HG02870 (cell line): ENCODE data around the gene BCL3.
A peak's percentile ranks its signal among the peaks of the same experiment; 100 is the strongest.
"Not testable (repeated sequence)": the region's sequence is repeated elsewhere in the genome, so short reads cannot be mapped to it uniquely, and the experiment has no call there.

ENCODE experiments used
- ATAC-seq: cut with Tn5 transposase; IDR thresholded peaks from one replicate; pipeline ENCODE4 v1.9.1; 2021; ENCODE audit warnings: mild to moderate bottlenecking, moderate library complexity; ENCODE audit not compliant: unreplicated experiment

The BCL3 gene

GRCh38 chr19:44757057-44757734, 8.7 kb downstream of the BCL3 start:
- ATAC-seq = no peak

DNA sequence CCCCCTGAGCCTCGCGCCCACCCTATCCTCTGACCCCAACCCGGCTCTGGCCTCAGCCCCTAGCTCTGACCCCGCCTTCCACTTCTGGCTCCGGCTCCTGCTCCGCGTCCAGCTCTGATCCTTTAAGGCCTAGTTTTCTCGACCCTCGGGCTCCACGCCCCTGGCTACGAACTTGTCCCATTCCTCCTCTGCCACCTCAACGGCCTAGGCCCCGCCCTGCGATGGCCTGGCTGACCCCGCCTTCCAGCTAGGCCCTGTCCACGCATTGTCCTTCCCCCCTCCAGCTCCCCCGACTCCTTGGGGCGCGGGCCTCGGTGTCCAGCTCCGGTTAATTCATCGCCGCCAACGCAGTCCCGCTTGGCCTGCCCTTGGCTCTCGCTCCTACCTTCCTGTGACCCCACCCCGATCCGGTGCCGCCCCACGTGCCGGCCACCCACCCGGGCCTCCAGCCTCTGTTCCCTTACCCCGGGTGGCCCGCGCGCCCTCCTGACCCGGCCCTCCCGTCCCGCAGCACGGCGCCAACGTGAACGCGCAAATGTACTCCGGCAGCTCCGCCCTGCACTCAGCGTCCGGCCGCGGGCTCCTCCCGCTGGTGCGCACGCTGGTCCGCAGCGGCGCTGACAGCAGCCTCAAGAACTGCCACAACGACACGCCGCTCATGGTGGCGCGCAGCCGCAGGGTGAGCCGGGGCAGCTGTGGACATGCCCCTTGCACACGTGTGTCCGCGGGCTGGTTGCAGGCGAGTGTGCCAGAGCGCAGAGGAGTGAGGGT, 9.4 kb downstream of the BCL3 start:
- ATAC-seq = no peak

GRCh38 chr19:44758596-44758995, 10.1 kb downstream of the BCL3 start:
- ATAC-seq = no peak

DNA sequence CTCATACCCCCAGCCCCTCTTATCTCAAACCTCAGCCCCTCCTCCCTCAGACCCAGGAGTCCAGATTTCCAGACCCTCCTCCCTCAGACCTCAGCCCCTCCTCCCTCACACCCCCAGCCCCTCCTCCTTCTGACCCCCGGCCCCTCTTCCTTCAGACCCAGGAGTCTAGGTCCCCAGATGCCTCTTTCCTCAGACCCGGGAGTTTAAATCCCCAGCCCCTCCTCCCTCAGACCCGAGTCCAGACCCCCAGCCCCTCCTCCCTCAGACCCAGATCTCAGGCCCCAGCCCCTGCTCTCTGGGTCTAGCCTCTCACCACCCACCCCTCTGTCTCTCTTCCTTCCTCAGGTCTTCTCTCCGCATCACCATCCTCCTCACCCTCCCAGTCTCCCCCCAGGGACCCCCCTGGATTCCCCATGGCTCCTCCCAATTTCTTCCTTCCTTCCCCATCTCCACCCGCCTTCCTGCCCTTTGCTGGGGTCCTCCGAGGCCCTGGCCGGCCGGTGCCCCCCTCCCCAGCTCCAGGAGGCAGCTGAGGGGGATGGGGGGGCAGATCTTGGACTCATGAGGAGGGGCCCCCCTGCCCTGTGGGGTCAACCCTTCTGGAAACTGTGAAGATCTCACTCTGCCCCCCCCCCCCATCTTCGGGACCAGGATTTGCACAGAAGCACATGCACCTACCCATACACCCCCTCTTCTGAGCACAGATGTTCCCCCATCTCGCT, 10.7 kb downstream of the BCL3 start:
- ATAC-seq = no peak

DNA sequence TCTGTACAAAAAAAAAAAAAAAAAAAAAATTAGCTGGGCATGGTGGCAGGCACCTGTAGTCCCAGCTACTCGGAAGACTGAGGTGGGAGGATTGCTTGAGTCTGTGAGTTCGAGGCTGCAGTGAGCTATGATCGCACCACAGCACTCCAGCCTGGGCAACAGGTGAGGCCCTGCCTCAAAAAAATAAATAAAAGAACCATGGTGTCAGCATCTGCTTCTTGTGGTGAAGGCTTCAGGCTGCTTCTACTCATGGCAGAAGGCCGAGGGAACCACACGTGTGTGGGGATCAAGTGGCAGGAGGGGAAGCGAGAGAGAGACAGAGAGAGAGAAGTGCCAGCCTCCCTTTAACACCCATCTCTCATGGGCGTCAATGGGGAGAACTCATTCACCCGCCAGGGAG, 13.5 kb downstream of the BCL3 start:
- ATAC-seq = no peak

DNA sequence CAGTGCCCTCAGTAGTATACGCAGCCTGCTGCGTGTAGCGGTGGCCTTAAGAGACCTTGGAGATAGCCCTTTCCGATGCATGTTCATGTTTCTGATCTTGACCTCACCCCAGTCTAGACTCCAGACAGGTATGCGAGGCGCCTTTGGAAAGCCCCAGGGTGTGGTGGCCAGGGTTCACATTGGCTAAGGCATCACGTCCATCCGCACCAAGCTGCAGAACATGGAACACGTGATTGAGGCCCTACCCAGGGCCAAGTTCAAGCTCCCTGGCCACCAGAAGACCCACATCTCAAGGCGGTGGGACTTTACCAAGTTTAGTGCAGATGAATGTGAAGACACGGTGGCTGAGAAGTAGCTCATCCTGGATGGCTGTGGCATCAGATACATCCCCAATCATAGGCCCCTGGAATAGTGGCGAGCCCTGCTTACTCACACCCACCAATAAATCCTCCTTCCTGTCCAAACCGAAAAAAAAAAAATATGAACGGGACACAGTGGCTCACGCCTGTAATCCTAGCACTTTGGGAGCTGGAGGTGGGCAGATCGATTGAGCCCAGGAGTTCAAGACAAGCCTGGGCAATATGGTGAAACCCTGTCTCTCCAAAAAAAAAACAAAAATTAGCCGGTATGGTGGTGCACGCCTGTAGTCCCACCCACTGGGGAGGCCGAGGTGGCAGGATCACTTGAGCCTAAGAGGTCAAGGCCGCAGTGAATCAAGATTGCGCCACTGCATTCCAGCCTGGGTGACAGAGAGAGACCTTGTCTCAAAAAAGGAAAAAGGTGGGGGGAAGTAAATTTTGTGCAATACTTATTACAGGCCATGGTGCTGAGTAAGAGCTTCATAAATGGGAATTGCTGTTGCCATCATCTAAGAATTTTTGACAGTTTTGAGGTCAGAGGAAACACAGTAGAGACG, 16.8 kb downstream of the BCL3 start:
- ATAC-seq = no peak

GRCh38 chr19:44765949-44766335, 17.4 kb downstream of the BCL3 start:
- ATAC-seq = no peak

DNA sequence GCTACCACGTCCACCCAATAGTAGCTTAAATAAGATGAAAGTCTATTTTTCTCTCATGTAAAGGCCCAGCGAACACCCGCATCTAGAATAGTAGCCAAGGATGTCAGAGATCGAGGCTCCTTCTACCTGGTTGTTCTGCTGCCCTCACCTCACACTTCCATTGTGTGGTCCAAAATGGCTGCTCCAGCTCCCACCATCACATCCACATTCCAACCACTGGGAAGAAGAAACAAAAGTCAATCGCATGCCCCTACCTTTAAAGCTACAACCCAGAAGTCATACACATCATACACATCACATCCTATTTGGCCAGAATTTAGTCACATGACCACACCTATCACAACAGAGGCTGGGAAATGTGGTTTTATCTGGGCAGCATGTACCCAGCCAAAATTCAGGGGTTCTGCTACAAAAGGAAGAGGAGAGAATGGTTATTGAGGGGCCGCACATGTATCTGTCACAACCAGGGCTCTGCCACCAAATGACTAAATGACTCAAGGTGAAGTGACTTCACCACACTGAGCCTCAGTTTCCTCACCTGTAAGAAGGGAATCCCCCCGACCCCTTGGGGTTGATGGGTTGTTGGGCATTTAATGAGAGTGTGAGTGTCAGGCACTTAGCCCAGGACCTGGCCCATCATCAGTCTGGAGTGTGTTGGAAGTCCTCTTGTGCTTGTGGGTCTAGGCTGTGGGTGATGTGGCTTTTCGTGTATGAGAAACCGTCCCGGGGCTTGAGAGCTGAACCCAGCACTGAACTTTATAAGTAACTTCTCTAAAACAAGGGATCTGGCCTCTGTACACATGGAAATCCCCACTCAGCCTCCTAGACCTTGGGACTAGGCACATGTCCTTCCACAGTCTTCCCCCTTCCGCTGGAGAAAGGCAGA, 19.0 kb downstream of the BCL3 start:
- ATAC-seq = no peak

GRCh38 chr19:44770550-44771257, 22.2 kb downstream of the BCL3 start:
- ATAC-seq = peak; percentile 94

GRCh38 chr19:44772144-44772543, 23.6 kb downstream of the BCL3 start:
- not testable (repeated sequence) for ATAC-seq

DNA sequence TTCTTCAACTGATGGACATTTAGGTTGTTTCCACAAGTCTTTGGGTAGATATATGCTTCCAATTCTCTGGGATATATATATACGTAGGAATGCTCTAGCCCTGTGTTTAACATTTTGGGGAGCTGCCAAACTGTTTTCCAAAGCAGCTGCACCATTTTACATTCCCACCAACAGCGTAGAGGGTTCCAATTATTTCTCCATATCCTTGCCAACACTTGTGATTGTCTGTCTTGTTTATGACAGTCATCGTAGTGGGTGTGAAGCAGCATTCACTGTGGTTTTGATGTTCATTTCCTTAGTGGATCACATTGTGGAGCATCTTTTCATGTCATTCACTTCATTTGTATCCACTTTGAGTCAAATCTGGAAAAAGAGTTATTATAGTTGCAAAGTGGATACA, 24.5 kb downstream of the BCL3 start:
- no peak for ATAC-seq

DNA sequence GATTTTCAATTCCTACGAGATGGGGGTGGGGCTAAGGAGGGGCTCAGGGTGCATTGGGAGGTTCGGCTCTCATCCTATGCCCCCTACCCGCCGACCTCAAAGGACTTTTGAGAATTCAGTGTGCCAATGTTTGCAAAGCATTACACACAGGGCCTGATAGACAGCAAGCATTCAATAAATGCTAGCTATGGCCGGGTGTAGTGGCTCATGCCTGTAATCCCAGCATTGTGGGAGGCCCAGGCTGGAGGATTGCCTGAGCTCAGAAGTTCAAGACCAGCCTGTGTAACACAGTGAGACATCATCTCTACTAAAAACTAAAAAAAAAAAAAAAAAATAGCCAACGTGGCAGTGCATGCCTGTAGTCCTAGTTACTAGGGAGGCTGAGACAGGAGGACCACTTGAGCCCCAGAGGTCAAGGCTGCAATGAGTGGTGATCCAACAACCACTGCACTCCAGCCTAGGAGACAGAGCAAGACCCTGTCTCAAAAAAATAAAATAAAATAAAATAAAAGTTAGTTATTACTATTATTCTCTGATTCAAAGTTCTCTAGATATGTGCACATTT, 27.2 kb downstream of the BCL3 start:
- ATAC-seq = no peak

GRCh38 chr19:44776402-44777096, 28.0 kb downstream of the BCL3 start:
- no peak for ATAC-seq

GRCh38 chr19:44777715-44778347, 29.3 kb downstream of the BCL3 start, which contains the start of gene CBLC:
Gene CBLC, plus strand, starts transcription at chr19:44777890. Its CDS starts 42 bp downstream, at chr19:44777932.
- ATAC-seq = no peak

GRCh38 chr19:44779150-44779549, 30.6 kb downstream of the BCL3 start:
- no peak for ATAC-seq

- ATAC-seq = not testable (repeated sequence)
Observed at GRCh38 chr19:44781694-44782093, 33.2 kb downstream of the BCL3 start.

DNA sequence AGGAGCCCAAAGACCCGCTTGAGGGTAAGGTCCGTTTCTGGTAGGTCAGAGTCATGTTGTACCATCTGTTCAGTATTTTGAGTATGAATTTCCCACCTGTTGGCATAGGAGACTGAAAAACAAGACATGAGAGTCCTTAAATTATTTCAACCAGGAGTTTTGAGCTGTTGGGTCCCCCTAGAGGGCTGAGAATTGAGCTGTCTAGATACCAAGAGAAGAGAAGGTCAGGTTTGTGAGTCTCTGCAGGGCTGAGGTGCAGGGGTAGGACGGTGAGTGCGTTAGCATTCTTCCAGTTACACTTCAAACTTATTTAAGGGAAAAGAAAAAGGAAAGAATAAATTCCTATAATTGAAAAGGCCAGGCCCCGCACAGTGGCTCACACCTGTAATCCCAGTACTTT, 34.2 kb downstream of the BCL3 start:
- ATAC-seq = no peak

DNA sequence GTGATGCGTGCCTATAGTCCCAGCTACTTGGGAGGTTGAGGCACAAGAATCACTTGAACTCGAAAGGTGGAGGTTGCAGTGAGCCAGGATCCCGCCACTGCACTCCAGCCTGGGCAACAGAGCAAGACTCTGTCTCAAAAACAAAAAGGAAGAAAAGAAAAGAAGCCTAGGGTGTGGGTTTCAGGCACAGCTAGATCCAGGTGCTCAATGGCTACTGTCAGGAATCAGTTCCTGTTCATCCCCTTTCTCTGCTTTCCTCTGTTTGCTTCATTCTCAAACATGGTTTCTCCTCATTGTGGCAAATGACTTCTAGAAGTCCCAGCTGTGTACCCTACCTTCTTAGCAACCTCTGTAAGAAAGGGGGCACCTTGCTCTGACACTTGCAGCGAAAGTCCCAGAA, 35.0 kb downstream of the BCL3 start:
- no peak for ATAC-seq
